A673 (cell line): ENCODE measurements around the gene RANBP10. TPM values are rescaled to one million over a fixed set of nuclear protein-coding genes. Genes with fewer than 3 reads are reported as not detected.

Experiments used
- Bru-seq: library from RNA; stranded (reverse); fragments of 400-500 nt; gene quantifications from one replicate; lab custom pipeline; 2021; lab: Mats Ljungman, UMichigan
- BruChase-seq, 2 experiments: library from RNA; stranded (reverse); fragments of 400-500 nt; gene quantifications; one replicate each; lab custom pipeline; 2021; lab: Mats Ljungman, UMichigan
- BruUV-seq: library from RNA; stranded (reverse); fragments of 400-500 nt; replicated peaks from 2 replicates; lab custom pipeline; 2021; lab: Mats Ljungman, UMichigan
- CTCF ChIA-PET: fragments of 300-600 bp; sonication (Branson Sonifier 250); formaldehyde crosslinking; loops from one replicate; lab custom pipeline; 2022; ENCODE audit warnings: antibody characterized with exemption; lab: Charles Lee
- POLR2A ChIA-PET: fragments of 300-600 bp; sonication (Branson Sonifier 250); formaldehyde crosslinking; loops from one replicate; lab custom pipeline; 2022; ENCODE audit warnings: antibody characterized with exemption; ENCODE audit not compliant: low non-redundant PET; lab: Charles Lee
- DNase-seq: peaks from one replicate; pipeline ENCODE4 v3.0.0-alpha.2; 2015; ENCODE audit warnings: low spot score
- H3K27ac ChIP-seq: fragments of 200-600 bp; sonication (generic); 2 replicates; pipeline ENCODE4 v1.5.1; 2016; ENCODE audit warnings: mixed run types, low read depth, mild to moderate bottlenecking, mixed read lengths, antibody characterized with exemption, low read length; ENCODE audit not compliant: poor library complexity, severe bottlenecking
- H3K27me3 ChIP-seq: fragments of 200-600 bp; sonication (generic); replicated peaks from 2 replicates; pipeline ENCODE4 v1.6.1; 2017; ENCODE audit warnings: mixed run types, low read depth, mild to moderate bottlenecking, mixed read lengths, antibody characterized with exemption, low read length; ENCODE audit not compliant: insufficient read depth, poor library complexity
- H3K36me3 ChIP-seq: fragments of 200-600 bp; sonication (generic); 2 replicates; pipeline ENCODE4 v1.6.1; 2016; ENCODE audit warnings: mixed run types, mild to moderate bottlenecking, mixed read lengths, antibody characterized with exemption, low read length; ENCODE audit not compliant: insufficient read depth, poor library complexity, severe bottlenecking
- H3K4me1 ChIP-seq: fragments of 200-600 bp; sonication (generic); 2 replicates; pipeline ENCODE4 v1.6.1; 2017; ENCODE audit warnings: mixed run types, mild to moderate bottlenecking, mixed read lengths, antibody characterized with exemption, low read length; ENCODE audit not compliant: insufficient read depth, poor library complexity, severe bottlenecking
- H3K4me3 ChIP-seq: fragments of 200-600 bp; sonication (generic); 2 replicates; pipeline ENCODE4 v1.5.1; 2016; ENCODE audit warnings: low read depth, mixed run types, mild to moderate bottlenecking, mixed read lengths, low read length; ENCODE audit not compliant: poor library complexity, severe bottlenecking
- H3K9me3 ChIP-seq: fragments of 200-600 bp; sonication (generic); 2 replicates; pipeline ENCODE4 v1.6.1; 2016; ENCODE audit warnings: mixed run types, low read depth, mild to moderate bottlenecking, mixed read lengths, antibody characterized with exemption, low read length; ENCODE audit not compliant: poor library complexity, severe bottlenecking
- CTCF ChIP-seq: fragments of 300-800, 200-600 bp; sonication (generic); conservative IDR thresholded peaks from 2 replicates; pipeline ENCODE4 v1.5.1; 2017; ENCODE audit warnings: low read depth, mild to moderate bottlenecking, antibody characterized with exemption, low read length, moderate library complexity, mixed read lengths
- EZH2 ChIP-seq: fragments of 200-600 bp; sonication (generic); IDR thresholded peaks from 2 replicates; pipeline ENCODE4 v1.6.1; 2017; ENCODE audit warnings: borderline replicate concordance, low read depth, mild to moderate bottlenecking, mixed read lengths, antibody characterized with exemption, low read length; ENCODE audit not compliant: poor library complexity, severe bottlenecking
- intact Hi-C: fragments of 100-400 bp; cut with micrococcal nuclease; formaldehyde crosslinking; loops from one replicate; pipeline ENCODE4 v1.10.0; 2022; ENCODE audit not compliant: unreplicated experiment
- long read RNA-seq: library from polyadenylated mRNA; stranded (forward); transcript quantifications from one replicate; pipeline ENCODE4 v2.0.0, GENCODE V29; 2022
- total RNA-seq: library from RNA; stranded (reverse); gene quantifications from 2 replicates; pipeline ENCODE4 v1.2.3, GENCODE V29; 2021

The RANBP10 gene
- total RNA-seq (27.1 and 28.0 TPM in 2 replicates), Bru-seq, nascent RNA (percentile 67 among the genes with signal in this experiment), BruChase-seq, experiment 1, labeled RNA remaining after a 2-hour chase (percentile 76 among the genes with signal in this experiment), BruChase-seq, experiment 2, labeled RNA remaining after a 6-hour chase (percentile 84 among the genes with signal in this experiment)
- long read RNA-seq, full-length matches to known transcripts, result 22 of 41 reads
- long read RNA-seq, partial matches to known transcripts, result 11 of 41 reads
- long read RNA-seq, other reads (novel, unspliced or antisense), result 8 of 41 reads

- intact Hi-C loops, result loop anchor here (5.0 kb wide), 1 partner anchor 134 kb away; no protein-coding TSS in a partner anchor
- Histone ChIP-seq H3K27me3 (no peaks in the 10 kb centered on the region), H3K9me3 (no peaks in the 10 kb centered on the region), H3K27ac (peak within 1 kb of the TSS; percentile 83), H3K4me1 (peaks cover 14% of the 10 kb centered on the region), H3K36me3 (peaks cover 11% of the 10 kb centered on the region), H3K4me3 (peak within 1 kb of the TSS; percentile 78)
- TF ChIP-seq EZH2 (no peak), CTCF (no peak)
- ChIA-PET CTCF (interaction anchor here (0.5 to 1.2 kb wide), 5 partner anchors 9 to 287 kb away, joined by 5 to 18 read pairs (median 8); no protein-coding TSS in a partner anchor), POLR2A (interaction anchor here (0.6 kb wide), 1 partner anchor 147 kb away, joined by 3 read pairs; the partner anchor contains the start of gene ACD)
- DNase-seq, result peak; percentile 100
- TSS peak; percentile 24 for BruUV-seq
Measured at GRCh38 chr16:67806428-67807147, at the start of gene RANBP10, which contains the start of gene TSNAXIP1. RANBP10 (minus strand) TSS chr16:67806560; CDS start chr16:67806536, 24 bp downstream. TSNAXIP1 (plus strand) TSS chr16:67806889; CDS start chr16:67807150, 261 bp downstream.

- Histone ChIP-seq H3K27ac (no peak overlapping the region), H3K27me3 (no peaks in the 10 kb centered on the region), H3K4me1 (no peaks in the 10 kb centered on the region), H3K9me3 (no peaks in the 10 kb centered on the region), H3K36me3 (peaks cover 4% of the 10 kb centered on the region), H3K4me3 (no peak overlapping the region)
- no TSS peak for BruUV-seq
- ChIA-PET POLR2A (interaction anchor here (0.7 kb wide), 1 partner anchor 1181 kb away, joined by 16 read pairs; no protein-coding TSS in a partner anchor), CTCF (no interaction called here)
- intact Hi-C loops, result no loop called here
- no peak for TF ChIP-seq EZH2
- DNase-seq, result no peak
Measured at GRCh38 chr16:67855789-67856188, 49.4 kb upstream of the RANBP10 start.

DNA sequence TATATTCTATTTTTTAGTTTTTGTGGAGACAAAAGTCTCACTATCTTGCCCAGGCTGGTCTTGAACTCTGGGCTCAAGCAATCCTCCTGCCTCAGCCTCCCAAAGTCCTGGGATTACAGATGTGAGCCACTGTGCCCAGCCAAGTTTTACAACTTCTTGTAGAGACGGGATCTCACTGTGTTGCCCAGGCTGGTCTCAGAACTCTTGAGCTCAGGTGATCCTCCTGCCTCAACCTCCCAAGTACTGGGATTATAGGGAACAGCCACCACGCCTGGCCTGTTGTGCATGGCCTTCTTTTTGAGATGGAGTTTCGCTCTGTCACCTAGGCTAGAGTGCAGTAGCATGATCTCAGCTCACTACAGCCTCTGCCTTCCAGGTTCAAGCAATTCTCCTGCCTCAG is 47.3 kb upstream of the RANBP10 start:
- no peaks in the 10 kb centered on the region for H3K27me3 ChIP-seq
- intact Hi-C loops, result no loop called here
- no peak for TF ChIP-seq CTCF
- no peak for TF ChIP-seq EZH2
- H3K4me1 ChIP-seq, result no peaks in the 10 kb centered on the region
- ChIA-PET POLR2A (no interaction called here), CTCF (no interaction called here)
- DNase-seq, result no peak
- no peaks in the 10 kb centered on the region for H3K36me3 ChIP-seq
- H3K4me3 ChIP-seq, result no peak overlapping the region
- H3K27ac ChIP-seq, result no peak overlapping the region
- no peaks in the 10 kb centered on the region for H3K9me3 ChIP-seq
- BruUV-seq, result no TSS peak
